NB4 (cell line): ENCODE results near the gene MRPL34.

Source experiments
- DNase-seq: peaks from one replicate; pipeline ENCODE4 v3.0.0; 2010; ENCODE audit warnings: low read depth
- H3K4me3 ChIP-seq: one replicate; pipeline ENCODE4 v1.5.1; 2011; ENCODE audit warnings: mild to moderate bottlenecking, low read depth, low read length, moderate library complexity
- CTCF ChIP-seq: IDR thresholded peaks from one replicate; pipeline ENCODE4 v1.5.1; 2012; ENCODE audit warnings: low read depth, low read length
- MAX ChIP-seq: IDR thresholded peaks from 2 replicates; pipeline ENCODE4 v1.6.1; 2011; ENCODE audit warnings: low read depth, low read length
- MYC ChIP-seq: IDR thresholded peaks from 2 replicates; pipeline ENCODE4 v1.6.1; 2011; ENCODE audit warnings: low read depth, low read length
- POLR2A ChIP-seq: IDR thresholded peaks from 2 replicates; pipeline ENCODE4 v1.6.1; 2011; ENCODE audit warnings: mild to moderate bottlenecking; ENCODE audit not compliant: insufficient read length; ENCODE audit errors: extremely low read depth

MRPL34 gene

GRCh38 chr19:17309198-17309964 is 3.7 kb downstream of the MRPL34 start, which contains the start of gene DDA1:
DDA1 (plus strand) TSS chr19:17309563; CDS start chr19:17309655, 92 bp downstream.
- TF ChIP-seq POLR2A (no peak), MYC (peak; percentile 52), CTCF (no peak), MAX (peak; percentile 35)
- peak; percentile 100 for DNase-seq
- H3K4me3 ChIP-seq: peak within 1 kb of the TSS; percentile 89

- peak overlapping the region; percentile 89 for H3K4me3 ChIP-seq
- DNase-seq: no peak
- TF ChIP-seq MYC: no peak
- TF ChIP-seq MAX: no peak
Measured at GRCh38 chr19:17309965-17310461, 4.3 kb downstream of the MRPL34 start.

DNA sequence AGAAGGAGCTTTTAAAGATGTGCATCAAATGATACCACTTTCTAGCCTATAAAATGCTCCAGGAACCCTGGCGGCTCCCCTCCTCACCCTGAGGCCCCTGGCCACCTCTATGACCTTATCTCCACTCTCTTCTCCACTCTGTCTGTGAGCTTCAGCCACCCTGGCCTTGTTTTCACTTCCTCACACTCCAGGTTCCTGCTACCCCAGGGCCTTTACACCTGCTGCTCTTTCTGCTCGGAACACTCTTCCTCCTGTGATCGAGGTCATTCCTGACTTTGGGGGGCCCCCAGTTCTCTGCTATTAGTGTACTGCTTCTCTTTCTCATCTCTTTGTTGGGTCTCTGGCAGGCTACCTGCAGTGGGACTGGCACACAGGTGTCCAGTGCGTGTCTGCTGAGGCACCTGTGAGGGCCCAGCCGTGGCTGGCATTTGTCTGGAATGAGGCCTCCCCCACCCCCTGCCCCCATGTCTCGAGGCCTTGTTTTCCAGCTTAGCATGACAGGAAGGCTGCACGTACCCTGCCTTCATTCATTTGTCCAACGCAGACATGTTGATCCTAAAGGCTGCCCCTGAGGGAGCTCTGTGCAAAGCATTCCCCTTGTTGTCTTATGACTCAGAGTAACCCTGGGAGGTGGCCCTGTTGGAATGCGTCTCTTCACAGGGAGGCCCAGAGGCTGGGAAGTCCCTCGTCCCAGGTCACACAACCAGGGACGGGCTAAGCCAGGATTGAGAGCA is 6.0 kb downstream of the MRPL34 start:
- TF ChIP-seq CTCF: no peak
- TF ChIP-seq POLR2A: no peak
- TF ChIP-seq MYC: no peak
- TF ChIP-seq MAX: no peak
- DNase-seq: no peak
- no peak overlapping the region for H3K4me3 ChIP-seq

DNA sequence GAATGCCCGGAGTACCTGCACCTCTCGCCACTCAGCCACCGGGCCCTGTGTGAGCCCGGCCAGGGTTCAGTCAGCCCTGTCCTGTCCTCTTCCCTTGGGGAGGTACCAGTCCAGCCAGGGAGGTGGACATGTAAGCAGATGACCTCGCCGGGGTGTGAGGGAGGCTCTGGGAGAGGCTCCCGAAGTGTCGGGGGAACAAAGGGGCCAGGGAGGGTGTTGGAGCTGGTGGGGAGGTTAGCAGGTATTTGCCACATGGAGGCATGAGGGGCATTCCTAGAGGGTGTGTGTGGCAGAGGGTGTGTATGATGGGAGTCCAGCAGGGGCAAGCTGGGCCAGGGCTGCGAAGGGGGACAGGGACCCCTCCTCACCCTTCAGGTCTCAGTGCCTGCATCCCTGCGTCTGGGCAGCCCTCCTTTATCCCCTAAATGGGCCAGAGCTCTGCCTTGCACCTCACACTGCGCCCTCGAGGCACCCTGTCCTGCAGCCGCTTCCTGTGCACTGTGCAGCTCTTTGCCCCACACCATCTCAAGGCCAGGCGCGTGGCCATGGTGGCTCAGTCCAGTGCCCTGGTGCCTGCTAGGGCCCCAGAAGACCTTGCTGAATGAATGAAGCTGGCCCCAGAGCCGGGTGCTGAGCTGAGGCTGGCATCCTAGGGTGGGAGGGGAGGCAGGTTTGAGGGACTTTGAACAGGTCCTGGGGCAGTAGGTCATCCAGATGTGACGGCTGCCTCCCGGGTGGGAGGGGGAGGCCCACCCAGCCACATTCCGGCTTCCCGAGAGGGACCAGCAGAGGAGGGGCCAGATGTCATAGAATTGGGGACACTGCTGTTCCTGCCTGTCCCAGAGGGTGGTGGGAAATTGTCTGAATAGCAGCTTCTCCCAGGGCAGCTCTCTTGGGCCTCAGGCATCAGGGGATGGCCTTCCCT is 6.8 kb downstream of the MRPL34 start:
- H3K4me3 ChIP-seq: no peak overlapping the region
- TF ChIP-seq MYC: no peak
- no peak for TF ChIP-seq CTCF
- no peak for TF ChIP-seq POLR2A
- TF ChIP-seq MAX: no peak
- DNase-seq: no peak

DNA sequence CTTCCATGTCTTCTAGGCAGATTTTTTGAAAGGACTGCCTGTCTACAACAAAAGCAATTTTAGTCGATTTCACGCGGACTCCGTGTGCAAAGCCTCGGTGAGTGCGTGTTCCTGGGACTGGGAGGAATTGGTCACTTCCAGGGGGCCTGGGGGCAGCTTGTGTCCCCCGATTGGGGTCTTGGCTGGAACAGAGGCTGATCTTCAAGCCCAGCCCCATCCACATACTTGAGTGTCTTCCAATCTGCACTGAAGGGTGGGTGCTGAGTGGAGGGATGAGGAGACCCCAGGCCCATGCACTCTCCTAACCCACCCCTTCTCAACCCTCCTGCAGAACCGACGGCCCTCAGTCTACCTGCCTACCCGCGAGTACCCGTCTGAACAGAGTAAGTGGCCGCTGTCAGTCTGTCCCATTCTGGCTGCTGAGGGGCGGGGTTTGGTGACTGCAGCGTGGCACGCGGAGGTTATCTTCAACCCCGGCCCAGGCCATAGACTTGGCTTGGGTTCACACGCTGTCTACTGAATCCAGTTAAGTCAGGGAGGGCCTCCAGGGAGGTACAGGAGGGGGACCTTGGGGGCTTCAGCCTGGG is 8.4 kb downstream of the MRPL34 start:
- H3K4me3 ChIP-seq: no peak overlapping the region
- DNase-seq: no peak
- TF ChIP-seq MAX: no peak
- no peak for TF ChIP-seq MYC
- TF ChIP-seq CTCF: no peak
- no peak for TF ChIP-seq POLR2A
